DMS 273 treated with DMSO at 0.1 percent for 48 hours (cell line): ENCODE data around the gene ARHGEF11.

Experiments used
- DNase-seq: peaks from one replicate; lab custom pipeline; 2025; lab: John Stamatoyannopoulos, UW

ARHGEF11 gene

DNA sequence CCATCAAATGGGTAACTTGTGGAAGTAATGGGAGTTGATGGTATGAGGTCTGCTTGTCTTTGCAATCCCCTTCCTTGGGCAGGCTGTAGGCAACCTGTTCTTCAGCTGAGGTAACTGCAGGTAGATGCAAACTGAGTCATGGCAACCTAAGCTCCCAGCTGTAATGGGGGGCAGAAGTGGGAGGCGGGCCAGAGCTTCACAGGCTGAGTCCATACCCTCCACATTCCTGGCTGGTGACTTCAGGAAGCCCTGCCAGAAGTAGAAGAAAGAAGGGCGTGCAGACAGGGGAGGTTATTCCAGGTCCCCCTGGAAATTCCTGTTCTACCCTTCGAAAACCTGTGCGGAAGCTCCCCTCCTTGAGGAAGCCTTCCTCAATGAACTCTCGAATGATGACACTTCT lies 44.9 kb downstream of the ARHGEF11 start:
- no peak for DNase-seq

DNA sequence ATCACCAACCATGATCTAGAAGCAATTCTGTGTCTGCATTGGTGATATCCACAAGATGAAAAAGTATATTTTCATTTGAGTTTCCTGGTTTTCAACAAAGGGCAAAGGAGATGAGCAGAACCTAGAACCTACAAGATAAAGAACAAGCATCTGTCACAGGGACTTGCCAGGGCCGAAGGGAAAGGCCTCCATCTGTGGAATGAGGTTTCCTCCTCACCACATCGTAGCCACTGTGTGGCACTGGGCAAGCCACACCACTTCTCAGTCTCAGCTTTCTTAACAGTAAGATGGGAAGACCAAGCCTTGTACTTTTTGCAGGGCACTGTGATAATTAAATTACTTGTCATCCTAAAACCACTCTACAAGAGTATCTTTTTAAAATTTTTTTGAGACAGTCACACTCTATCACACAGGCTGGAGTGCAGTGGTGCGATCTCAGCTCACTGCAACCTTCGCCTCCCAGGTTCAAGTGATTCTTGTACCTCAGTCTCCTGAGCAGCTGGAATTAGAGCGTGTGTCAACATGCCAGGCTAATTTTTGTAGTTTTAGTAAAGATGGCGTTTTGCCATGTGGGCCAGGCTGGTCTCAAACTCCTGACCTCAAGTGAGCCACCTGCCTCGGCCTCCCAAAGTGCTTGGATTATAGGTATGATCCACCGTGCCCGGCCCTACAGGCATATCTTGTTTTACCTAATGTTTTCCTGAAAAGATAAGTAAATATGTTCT lies 45.8 kb downstream of the ARHGEF11 start:
- DNase-seq: no peak

DNA sequence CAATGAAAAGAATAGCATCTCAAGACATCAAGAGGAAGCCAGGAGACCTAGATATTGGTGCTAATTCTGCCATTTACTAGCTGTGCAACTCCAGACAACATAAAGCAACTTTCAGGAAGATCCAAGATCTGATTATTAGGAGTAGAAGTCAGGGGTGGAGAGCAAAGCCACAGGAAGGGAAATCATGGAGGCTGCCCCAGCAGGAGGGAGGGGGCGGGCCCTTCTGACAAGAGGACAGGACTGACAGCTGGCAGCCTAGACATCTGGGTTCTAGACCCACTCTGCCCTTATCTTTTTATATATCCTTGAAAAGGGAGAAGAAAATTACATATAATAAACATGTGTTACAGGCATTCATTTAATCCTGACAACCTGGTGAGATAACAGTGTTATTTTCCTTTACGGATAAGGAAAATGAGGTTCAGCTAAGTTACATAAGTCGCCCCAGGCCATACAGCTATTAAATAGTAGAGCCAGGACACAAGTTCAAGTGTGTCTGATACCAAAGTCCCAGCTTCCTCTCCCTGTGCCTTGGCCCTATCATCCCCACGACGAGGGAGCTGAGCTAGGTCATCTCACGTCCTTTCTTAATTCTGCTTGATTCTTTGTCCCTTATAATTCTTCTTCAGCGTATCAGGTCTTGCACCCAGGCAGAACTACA lies 46.6 kb downstream of the ARHGEF11 start:
- DNase-seq: peak; percentile 12

DNA sequence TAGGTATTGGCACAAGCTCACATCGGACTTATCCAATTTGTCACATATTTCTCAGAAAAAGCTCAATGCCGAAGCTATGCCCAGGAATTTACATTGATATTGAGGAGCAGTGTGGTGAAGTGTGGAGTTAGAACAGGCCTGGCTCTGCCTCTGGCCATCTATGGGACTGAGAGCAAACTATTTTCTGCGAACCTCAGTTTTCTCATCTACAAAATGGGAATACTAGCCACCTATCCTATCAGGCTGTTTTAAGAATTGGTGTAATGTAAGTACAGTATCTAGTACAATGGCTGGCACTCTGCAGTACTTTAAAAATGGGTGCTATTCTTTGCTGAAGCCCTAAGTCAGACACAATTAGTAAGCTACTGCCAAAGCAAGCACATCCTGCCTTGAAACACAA lies 47.2 kb downstream of the ARHGEF11 start:
- DNase-seq: no peak

DNA sequence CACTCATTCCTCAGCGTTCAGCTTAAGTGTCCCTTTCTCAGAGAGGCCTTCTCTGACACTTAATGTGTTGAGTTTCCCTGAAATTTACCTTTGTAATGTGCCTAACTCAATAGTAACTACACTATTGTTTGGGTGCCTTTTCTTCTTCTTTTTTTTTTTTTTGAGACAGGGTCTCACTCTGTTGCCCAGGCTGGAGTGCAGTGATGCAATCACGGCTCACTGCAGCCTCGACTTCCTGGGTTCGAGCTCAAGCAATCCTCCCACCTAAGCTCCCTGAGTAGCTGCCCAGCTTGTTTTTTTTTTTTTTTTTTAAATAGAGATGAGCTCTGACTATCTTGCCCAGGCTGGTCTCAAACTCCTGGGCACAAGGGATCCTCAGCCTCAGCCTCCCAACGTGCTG lies 50.1 kb downstream of the ARHGEF11 start:
- DNase-seq: no peak

DNA sequence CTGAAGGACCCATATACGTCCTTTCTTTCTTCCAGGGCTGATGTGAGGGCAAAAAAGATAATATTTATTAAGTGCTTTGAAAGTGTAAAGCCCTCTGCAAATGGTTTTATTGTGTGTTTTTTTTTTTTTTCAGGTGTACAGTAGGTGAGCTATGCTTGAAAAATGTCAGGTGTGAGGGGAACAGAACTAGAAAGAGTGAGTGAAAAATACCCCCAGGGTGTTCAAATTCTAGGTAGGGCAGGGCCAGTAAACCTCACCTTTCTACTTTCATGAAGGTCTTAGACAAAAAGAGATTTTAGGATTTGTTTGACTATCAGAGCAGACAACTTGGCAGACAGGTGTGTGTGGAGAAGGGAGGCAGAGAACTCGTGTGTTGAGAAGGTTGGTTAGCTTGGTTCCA lies 51.3 kb downstream of the ARHGEF11 start:
- DNase-seq: no peak

DNA sequence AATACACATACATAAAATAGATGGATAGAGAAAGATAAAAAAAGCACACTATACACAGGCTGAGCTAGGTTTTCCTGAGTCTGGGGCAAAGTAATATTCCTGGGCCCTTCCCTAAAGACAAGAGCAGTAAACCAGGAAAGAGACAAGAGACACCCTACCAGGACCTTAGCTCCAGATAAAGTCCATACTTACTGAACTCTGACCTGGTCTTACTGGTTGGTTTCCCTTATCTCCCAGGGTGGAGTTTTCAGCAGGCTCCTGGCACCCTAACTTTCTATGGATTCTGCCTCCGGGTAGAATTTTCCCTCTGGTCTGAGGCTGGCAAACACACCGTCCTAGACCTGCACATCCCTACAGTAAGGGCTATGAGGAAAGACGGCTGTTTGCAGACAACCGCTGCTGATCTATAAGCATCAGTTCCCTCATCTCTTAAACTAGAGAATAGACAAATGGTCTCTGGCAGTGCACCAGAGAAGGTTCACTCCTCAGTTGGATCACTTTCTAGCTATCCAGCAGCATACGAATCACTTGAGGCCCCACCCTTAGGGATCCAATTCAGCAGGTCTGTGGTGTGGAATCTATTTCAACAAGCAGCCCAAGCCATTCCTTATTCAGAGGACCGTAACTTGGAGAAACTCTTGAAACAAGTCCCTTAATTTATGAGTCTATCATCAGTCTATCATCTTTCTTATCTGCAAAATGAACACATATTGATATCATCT lies 52.0 kb downstream of the ARHGEF11 start:
- DNase-seq: no peak

DNA sequence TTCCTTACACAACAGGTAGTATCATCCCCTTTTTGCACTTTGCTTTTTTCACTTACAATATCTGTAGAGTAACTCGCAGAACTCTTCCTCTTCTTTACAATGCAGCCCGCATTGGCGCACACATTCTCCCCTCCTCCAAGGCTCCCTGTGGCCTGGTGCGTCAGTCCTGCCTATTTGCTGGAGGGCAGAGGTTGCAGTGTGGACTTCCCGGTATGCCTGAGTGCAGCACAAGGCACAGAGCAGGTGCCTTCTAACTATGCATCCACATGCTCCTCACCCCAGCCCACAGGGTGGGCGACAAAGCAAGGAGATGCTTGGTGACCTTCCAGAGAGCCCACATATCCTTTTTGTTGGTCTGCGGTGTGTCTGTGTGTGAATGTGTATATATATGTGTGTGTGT lies 53.3 kb downstream of the ARHGEF11 start:
- no peak for DNase-seq

DNA sequence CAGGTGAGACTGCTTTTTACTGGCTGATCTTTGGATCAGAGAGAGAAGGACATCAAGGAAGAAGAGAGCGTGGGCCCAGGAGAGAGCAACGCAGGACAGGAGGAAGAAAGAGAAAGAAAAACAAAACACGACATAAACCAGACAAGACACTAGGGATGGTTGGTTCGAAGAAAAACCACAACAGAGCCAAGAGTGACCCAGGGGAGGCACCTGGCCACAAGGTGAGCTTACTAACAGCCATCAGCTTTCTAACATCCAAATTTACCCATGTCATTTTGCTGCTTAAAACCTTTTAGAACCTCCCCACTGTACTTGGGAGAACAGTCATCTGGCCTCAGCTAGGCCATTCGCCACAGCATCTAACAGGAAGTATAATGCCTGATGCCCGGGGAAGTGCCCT lies 57.8 kb downstream of the ARHGEF11 start:
- DNase-seq: no peak

DNA sequence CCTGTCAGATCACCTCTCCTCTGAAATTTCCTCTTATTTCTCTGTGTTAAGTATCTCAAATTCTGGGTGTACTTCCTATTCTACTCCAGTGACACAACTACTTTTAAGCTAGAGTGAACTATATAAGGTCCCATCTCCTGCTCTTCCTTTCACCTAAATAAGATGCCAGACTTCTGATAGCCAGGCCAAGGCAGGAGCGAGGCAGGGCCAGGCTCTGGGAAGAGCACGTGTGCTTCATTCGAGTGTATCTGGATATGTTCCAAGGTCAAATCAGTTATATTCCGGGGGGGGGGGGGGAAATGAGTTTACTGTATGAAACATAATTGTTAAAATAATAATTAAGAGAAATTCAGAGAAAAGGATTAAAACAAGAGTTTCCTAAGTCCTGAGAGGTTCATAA lies 65.0 kb downstream of the ARHGEF11 start:
- DNase-seq: no peak

DNA sequence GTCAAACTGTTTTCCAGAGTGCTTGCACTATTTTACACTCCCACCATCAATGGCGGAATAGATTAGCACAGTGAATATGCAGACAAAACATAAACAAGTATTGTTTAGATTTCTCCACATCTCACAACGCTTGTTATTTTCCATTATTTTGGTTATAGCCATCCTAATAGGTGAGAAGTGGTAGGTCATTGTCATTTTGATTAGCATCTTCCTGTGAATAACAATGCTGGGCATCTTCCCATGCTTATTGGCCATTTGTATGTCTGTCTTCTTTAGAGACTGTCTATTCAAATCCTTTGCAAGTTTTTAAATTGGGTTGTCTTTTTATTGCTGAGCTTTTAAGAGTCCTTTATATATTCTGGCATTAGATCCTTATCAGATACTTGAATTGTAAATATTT lies 70.5 kb downstream of the ARHGEF11 start:
- no peak for DNase-seq

DNA sequence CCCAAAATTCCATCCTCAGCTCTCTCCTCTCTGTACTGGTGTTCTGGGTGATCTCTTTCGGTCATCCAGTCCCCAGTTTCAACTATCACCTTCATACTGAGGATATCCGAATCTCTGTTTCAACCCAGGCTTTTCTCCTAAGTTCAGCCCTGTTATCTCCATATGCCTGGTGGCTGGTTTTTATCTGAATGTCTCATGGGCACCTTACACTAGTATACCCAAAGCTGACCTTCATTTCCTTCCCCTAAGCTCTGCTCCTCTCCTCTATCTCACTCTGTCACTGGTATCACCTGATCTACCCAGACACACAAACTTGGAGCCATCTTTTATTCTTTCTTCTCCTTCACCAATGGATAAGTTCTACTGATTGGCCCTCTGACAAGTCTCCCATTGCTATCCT lies 72.1 kb downstream of the ARHGEF11 start:
- no peak for DNase-seq

DNA sequence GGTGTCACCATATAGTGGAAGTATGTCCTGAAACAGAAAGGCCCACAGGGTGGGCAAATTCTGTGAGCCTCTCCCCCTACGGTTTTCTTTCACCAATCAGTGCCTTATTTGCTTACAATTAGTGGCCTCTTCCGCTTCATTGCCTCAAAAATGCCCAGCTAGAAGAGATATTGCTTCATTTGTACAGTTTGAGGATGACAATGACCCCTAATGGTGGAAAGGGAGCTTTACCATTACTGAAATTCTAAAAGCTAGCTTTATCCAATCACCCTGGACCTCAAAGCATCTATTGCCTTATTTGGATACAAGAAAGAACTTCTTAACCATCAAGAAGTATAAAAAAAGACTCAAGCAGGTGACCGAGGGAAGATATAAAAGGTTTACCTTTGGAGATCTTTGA lies 75.5 kb downstream of the ARHGEF11 start:
- no peak for DNase-seq

DNA sequence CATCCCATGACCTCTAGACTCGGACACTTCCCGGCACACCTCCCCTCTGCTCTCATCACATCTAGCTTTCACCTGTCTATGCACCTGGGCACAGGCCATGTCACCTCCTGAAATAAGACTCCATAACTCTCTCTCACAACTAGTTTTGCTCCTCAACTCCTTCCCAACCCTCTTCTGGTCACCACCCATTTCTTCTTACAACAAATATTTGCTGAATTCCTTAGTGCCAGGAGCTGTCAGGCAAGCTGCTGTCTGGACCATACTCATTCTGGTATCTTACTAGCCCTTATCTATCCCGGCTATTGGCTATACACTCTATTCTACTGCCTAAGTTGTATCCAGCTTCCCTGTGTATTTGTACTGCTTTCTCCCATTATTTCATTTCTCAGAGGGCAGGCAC lies 76.0 kb downstream of the ARHGEF11 start:
- no peak for DNase-seq

DNA sequence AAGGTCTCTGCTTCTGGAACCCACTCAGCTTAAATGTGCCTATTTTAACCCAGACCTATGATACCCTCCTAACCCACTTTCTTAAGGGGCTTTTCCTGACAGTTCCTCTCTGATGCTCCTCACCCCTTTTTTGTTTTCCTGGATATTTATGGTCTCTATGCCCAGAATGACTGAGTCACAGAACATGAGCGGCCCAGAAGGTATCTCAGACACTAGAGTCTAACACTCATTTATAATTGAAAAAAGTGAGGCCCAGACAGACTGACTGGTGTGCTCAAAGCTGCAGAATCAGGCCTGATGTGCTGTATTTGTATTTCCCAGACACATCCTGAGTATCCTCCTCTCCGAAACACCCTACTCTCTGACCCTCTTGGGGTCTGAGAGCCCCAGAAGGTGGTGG lies 81.1 kb downstream of the ARHGEF11 start:
- DNase-seq: no peak

DNA sequence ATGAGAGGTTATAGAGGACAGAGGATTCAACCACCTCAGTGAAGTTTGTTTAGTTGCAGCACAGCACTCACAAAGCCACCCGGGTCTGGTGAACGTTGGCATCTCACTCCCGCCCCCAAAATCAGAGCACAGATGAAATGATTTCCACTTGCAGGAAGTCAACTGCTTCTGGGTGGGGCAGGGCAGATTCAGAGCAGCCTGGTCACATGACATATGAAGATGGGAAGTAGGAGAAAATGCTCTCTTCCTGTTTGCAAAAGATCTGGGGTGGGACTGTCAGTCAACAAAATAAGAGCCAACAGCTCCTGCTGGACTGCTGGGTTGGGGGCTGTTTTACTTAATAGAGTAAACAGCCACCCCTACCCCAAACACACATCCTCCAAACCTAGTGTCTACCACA lies 81.9 kb downstream of the ARHGEF11 start:
- DNase-seq: no peak

DNA sequence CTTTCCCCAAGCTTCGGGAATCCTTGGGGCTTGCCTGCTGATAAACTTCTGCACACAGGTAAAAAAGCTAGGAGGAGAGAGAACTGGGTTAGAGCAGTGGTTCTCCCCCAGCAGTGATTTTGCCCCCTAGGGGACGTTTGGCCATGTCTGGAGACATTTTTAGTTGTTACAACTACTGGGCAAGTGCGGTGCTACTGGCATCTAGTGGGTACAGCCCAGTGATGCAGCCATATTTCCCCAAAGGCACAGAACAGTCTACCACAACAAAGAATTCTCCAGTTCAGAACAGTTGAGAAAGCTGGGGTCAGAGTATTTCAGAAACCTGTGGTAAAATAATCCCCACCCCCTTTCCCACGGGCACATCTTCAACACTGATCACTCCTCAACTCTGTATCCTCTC lies 83.8 kb downstream of the ARHGEF11 start:
- no peak for DNase-seq

DNA sequence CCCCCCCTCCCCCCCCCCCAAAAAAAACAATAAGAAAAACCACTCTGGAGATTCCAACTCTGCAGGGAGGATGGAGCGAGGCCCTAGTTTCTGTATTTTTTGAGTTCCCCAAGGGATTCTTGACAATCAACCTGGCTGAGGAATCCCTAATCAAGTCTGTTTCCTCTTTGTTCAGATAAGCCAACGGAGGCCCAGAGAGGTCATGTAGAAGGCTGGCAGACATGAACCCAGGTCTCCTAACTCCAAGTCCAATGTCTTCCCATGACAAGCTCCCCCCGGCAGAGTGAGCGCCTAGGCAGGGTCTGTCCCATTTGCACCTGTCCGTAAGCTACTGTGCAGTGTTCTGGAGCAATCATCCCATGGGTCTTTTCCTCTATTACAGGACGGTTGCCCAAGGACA lies 85.6 kb downstream of the ARHGEF11 start:
- DNase-seq: no peak

DNA sequence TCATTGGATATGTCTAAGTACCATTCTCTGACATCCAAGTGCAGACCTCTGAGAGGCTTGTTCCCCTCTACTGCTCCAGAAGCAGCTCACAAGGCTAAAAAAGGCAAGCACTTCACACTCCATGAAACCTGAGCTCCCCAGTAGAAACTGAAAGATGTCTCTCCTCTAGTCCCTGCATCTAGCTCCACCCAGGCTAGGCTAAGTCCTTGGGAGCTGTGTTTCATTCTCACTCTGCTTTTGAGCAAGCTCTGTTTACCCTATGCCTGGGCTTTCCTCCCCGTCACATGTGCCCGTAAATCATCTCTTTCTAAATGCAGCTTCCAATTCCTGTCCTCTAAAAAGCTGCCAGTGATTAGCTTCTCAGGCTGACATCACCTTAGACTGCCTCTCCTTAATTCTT lies 86.1 kb downstream of the ARHGEF11 start:
- DNase-seq: no peak

DNA sequence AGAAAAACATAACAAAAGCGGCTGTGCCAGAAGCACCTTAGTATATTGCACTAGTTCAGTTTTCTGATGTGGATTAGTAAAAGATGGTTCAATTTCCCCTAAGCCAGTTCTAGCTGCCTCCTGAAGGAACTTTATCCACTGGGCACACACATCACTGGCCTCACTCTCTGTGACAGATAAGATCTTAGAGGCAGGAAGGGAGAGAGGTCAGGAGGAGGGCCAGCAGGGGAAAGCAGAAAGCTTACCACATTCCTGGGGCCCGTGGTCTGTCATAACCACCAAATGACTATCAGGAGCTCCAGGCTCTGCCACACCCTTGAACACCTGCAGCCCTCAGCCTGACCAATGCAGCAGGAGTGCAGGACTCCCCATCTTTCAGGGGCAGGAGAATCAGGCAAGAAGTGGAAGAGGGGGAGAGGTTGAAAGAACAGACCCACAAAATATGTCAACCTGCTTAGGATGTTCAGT lies 87.3 kb downstream of the ARHGEF11 start:
- no peak for DNase-seq

DNA sequence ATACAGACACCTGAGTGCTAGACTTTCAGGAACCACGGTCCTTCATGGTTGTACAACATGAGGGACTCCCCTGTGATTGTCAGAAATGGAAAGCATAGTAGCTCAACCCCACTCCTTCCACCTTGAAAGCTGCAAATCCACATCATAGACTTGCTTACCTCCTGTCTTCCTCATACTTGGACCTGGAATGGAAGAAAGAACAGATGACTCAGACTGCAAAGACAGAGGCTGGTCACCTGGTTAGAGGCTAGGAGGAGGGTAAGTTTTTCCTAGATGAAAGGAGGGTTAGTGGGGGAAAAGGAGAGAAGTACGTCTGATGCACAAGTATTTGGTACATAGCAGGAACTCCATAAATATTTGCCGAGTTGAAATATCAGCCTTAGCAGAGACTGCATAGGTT lies 87.9 kb downstream of the ARHGEF11 start:
- DNase-seq: no peak

DNA sequence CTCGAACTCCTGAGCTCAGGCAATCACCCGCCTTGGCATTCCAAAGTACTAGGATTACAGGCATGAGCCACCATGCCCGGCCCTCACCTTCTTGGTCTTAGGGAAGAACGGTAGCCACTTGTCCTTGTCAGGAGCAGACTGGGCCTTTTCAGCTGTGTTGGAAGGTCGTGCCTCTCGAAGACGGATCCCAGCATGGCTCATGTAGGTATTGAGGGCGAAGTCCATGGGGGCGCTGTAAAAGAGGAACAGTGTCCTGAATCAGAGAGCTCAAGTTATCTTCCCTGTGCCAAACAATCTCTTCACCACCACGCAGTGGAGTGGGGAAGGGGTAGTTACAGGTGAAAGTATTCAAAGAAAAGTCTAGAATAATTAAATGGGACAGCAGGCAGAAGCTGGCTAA lies 89.2 kb downstream of the ARHGEF11 start:
- no peak for DNase-seq

DNA sequence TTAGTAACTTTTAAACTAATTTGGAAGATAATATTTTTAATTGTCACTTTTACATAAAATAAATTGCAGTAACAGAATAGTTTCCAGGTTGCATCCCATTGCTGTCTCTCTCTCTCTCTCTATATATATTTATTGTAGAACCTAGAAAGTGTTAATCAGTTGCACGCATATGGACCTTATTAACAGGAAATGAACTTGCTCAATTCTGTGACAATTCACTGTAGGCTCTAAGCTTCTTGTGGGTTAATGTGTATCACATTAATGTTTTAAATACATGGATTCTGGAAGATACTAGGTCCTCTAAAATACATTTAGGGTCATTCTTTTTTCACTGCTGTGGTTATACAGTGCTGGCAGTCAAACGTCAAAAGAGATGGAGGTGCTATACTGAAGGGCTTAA lies 92.0 kb downstream of the ARHGEF11 start:
- no peak for DNase-seq
